HCT116 (cell line): Measurements from ENCODE around the gene CEP72. TPM values are rescaled to one million over a fixed set of nuclear protein-coding genes. Genes with fewer than 3 reads are reported as not detected.

Experiments used
- ATAC-seq: fragments of 200-7000 bp; cut with Tn5 transposase; 2 replicates; pipeline ENCODE4 v1.9.1; 2020; ENCODE audit warnings: mild to moderate bottlenecking, moderate library complexity
- BruUV-seq: library from RNA; stranded (reverse); fragments of 400-500 nt; replicated peaks from 2 replicates; lab custom pipeline; 2021; lab: Mats Ljungman, UMichigan
- CTCF ChIA-PET: fragments of 300-600 bp; sonication (Branson Sonifier 250); formaldehyde crosslinking; loops from one replicate; lab custom pipeline; 2021; ENCODE audit warnings: antibody characterized with exemption; lab: Charles Lee
- POLR2A ChIA-PET: fragments of 300-600, 350-600 bp; sonication (Branson Sonifier 250); formaldehyde crosslinking; loops from one replicate; lab custom pipeline; 2021; ENCODE audit warnings: antibody characterized with exemption; lab: Charles Lee
- RAD21 ChIA-PET, 2 experiments: fragments of 300-600 bp; sonication (Branson Sonifier 250); formaldehyde crosslinking; loops; one replicate each; lab custom pipeline; 2023; ENCODE audit warnings: low total read pairs in 2 of 2; ENCODE audit not compliant: uncharacterized antibody in 2 of 2, unreplicated experiment in 2 of 2, low non-redundant PET in 1 of 2; lab: Charles Lee
- DNase-seq: peaks from one replicate; pipeline ENCODE4 v3.0.0-alpha.2; 2010; ENCODE audit warnings: low read depth, low spot score
- H2AFZ ChIP-seq: fragments of 200-600 bp; shearing (Covaris generic), sonication (generic); 2 replicates; pipeline ENCODE4 v1.6.1; 2017; ENCODE audit warnings: low read depth, mixed run types, mixed read lengths, antibody characterized with exemption, low read length; ENCODE audit not compliant: poor library complexity, severe bottlenecking
- H3K27ac ChIP-seq: 2 replicates; pipeline ENCODE4 v1.5.1; 2012; ENCODE audit warnings: low read depth, low read length
- H3K27me3 ChIP-seq: fragments of 200-600 bp; sonication (generic); 2 replicates; pipeline ENCODE4 v1.6.1; 2016; ENCODE audit warnings: mixed run types, low read length, mixed read lengths; ENCODE audit not compliant: insufficient read depth
- H3K36me3 ChIP-seq, 2 experiments: fragments of 200-500 bp in 1 of 2; fragments of 200-600 bp in 1 of 2; sonication (Bioruptor generic) in 1 of 2; sonication (generic) in 1 of 2; 2 replicates each; pipeline versions ENCODE4 v1.5.1 to v1.6.1; 2014 to 2016; ENCODE audit warnings: low read length in 2 of 2, inconsistent platforms in 1 of 2, mixed read lengths in 1 of 2, mixed run types in 1 of 2; ENCODE audit not compliant: insufficient read depth in 2 of 2, control insufficient read depth in 1 of 2
- H3K4me1 ChIP-seq, 2 experiments: fragments of 200-600 bp in 1 of 2; sonication (generic) in 1 of 2; 2 replicates each; pipeline versions ENCODE4 v1.5.1 to v1.6.1; 2012 to 2017; ENCODE audit warnings: low read length in 2 of 2, inconsistent platforms in 1 of 2, mild to moderate bottlenecking in 1 of 2, mixed read lengths in 1 of 2, mixed run types in 1 of 2, moderate library complexity in 1 of 2; ENCODE audit not compliant: insufficient read depth in 2 of 2, control insufficient read depth in 1 of 2
- H3K4me2 ChIP-seq: fragments of 200-600 bp; sonication (generic); 2 replicates; pipeline ENCODE4 v1.6.1; 2017; ENCODE audit warnings: mixed run types, low read length, mixed read lengths
- H3K4me3 ChIP-seq, 2 experiments: fragments of 200-600 bp in 1 of 2; sonication (generic) in 1 of 2; replicated peaks in 1 of 2; 2 replicates each; pipeline ENCODE4 v1.5.1; 2011 to 2016; ENCODE audit warnings: low read length in 2 of 2, control low read depth in 1 of 2, low read depth in 1 of 2, mild to moderate bottlenecking in 1 of 2, mixed read lengths in 1 of 2, mixed run types in 1 of 2
- H3K79me2 ChIP-seq: fragments of 200-600 bp; sonication (generic); 2 replicates; pipeline ENCODE4 v1.6.1; 2017; ENCODE audit warnings: mild to moderate bottlenecking, mixed run types, low read length, moderate library complexity, mixed read lengths; ENCODE audit not compliant: insufficient read depth
- H3K9ac ChIP-seq: fragments of 200-600 bp; sonication (generic); 2 replicates; pipeline ENCODE4 v1.6.1; 2016; ENCODE audit warnings: low read length, mixed read lengths
- H3K9me2 ChIP-seq: fragments of 200-600 bp; sonication (generic), shearing (Covaris generic); 2 replicates; pipeline ENCODE4 v1.6.1; 2017; ENCODE audit warnings: mixed run types, mild to moderate bottlenecking, moderate library complexity; ENCODE audit not compliant: insufficient read depth
- H3K9me3 ChIP-seq, 2 experiments: fragments of 200-500 bp in 1 of 2; fragments of 200-600 bp in 1 of 2; sonication (Bioruptor generic) in 1 of 2; sonication (generic) in 1 of 2; 2 replicates each; pipeline ENCODE4 v1.6.1; 2014 to 2017; ENCODE audit warnings: low read length in 2 of 2, mixed read lengths in 2 of 2, inconsistent platforms in 1 of 2, low read depth in 1 of 2, mild to moderate bottlenecking in 1 of 2, mixed run types in 1 of 2, moderate library complexity in 1 of 2; ENCODE audit not compliant: control insufficient read depth in 1 of 2, insufficient read depth in 1 of 2
- H4K20me1 ChIP-seq: fragments of 200-600 bp; sonication (generic), shearing (Covaris generic); 2 replicates; pipeline ENCODE4 v1.6.1; 2017; ENCODE audit warnings: mixed run types, mild to moderate bottlenecking, moderate library complexity; ENCODE audit not compliant: insufficient read depth
- ATF3 ChIP-seq: IDR thresholded peaks from 2 replicates; pipeline ENCODE4 v1.6.1; 2012
- CEBPB ChIP-seq: IDR thresholded peaks from 2 replicates; pipeline ENCODE4 v1.6.1; 2012; ENCODE audit warnings: low read depth
- EZH2phosphoT487 ChIP-seq: fragments of 200-600 bp; IDR thresholded peaks from 2 replicates; pipeline ENCODE4 v1.6.1; 2018; ENCODE audit warnings: antibody characterized with exemption, borderline replicate concordance
- MAX ChIP-seq: IDR thresholded peaks from 2 replicates; pipeline ENCODE4 v1.6.1; 2012
- SRF ChIP-seq: IDR thresholded peaks from 2 replicates; pipeline ENCODE4 v1.6.1; 2012; ENCODE audit warnings: low read depth
- ZNF274 ChIP-seq: fragments of 200-500 bp; sonication (Bioruptor generic); IDR thresholded peaks from 2 replicates; pipeline ENCODE4 v1.6.1; 2014; ENCODE audit warnings: mild to moderate bottlenecking, low read depth, low read length, inconsistent platforms
- intact Hi-C: fragments of 100-400 bp; cut with micrococcal nuclease; formaldehyde crosslinking; loops from 2 replicates; pipeline ENCODE4 v1.10.0; 2022
- total RNA-seq: library from RNA; stranded (reverse); gene quantifications from one replicate; pipeline ENCODE4 v1.2.1, GENCODE V29; 2021; ENCODE audit not compliant: unreplicated experiment

Gene CEP72
- total RNA-seq, 1 experiment from 2014 or later = 25.6 TPM

- TF ChIP-seq ZNF274 (no peak), ATF3 (no peak), SRF (no peak), CEBPB (no peak)
- no peak for ATAC-seq
- BruUV-seq = no TSS peak
These were observed 26.5 kb downstream of the CEP72 start for GRCh38 chr5:638501-639252.

GRCh38 chr5:639253-639530, 27.1 kb downstream of the CEP72 start:
- no peak overlapping the region for H2AFZ ChIP-seq

More at GRCh38 chr5:638501-639252, 26.5 kb downstream of the CEP72 start:
- peaks cover 29 to 36% of the 10 kb centered on the region in 2 experiments for H3K36me3 ChIP-seq
- H4K20me1 ChIP-seq = no peaks in the 10 kb centered on the region
- ChIA-PET CTCF (no interaction called here), POLR2A (no interaction called here), RAD21 (no interaction called here)
- no peak overlapping the region for H3K4me2 ChIP-seq
- no peak overlapping the region for H2AFZ ChIP-seq
- no peak overlapping the region for H3K27ac ChIP-seq
- H3K79me2 ChIP-seq = peaks cover 3% of the 10 kb centered on the region; the same call in 1 of the 2 replicates
- no peak overlapping the region for H3K4me3 ChIP-seq
- H3K9me3 ChIP-seq = no peaks in the 10 kb centered on the region
- no peaks in the 10 kb centered on the region for H3K9me2 ChIP-seq
- DNase-seq = no peak
- H3K27me3 ChIP-seq = no peaks in the 10 kb centered on the region
- no peaks in the 10 kb centered on the region for H3K4me1 ChIP-seq
- intact Hi-C loops = no loop called here
- no peak overlapping the region for H3K9ac ChIP-seq

More at GRCh38 chr5:639253-639530, 27.1 kb downstream of the CEP72 start:
- H3K4me2 ChIP-seq = no peak overlapping the region
- TF ChIP-seq MAX (no peak), EZH2phosphoT487 (no peak)
- TF ChIP-seq, all 23 proteins: peak for 0
- BruUV-seq = no TSS peak
- ChIA-PET CTCF (no interaction called here), POLR2A (no interaction called here), RAD21 (no interaction called here)
- no peaks in the 10 kb centered on the region for H3K4me1 ChIP-seq
- peaks cover 2% of the 10 kb centered on the region; the same call in 1 of the 2 replicates for H3K79me2 ChIP-seq
- no peak overlapping the region for H3K27ac ChIP-seq
- H3K4me3 ChIP-seq = no peak overlapping the region
- intact Hi-C loops = no loop called here
- no peaks in the 10 kb centered on the region for H3K27me3 ChIP-seq
- H3K9ac ChIP-seq = no peak overlapping the region
- DNase-seq (no peak), ATAC-seq (no peak)
- peaks cover 30 to 31% of the 10 kb centered on the region in 2 experiments for H3K36me3 ChIP-seq
- H3K9me2 ChIP-seq = no peaks in the 10 kb centered on the region
- H4K20me1 ChIP-seq = no peaks in the 10 kb centered on the region
- H3K9me3 ChIP-seq = no peaks in the 10 kb centered on the region
